Mucosa of stomach (tissue), 1 donor: ENCODE measurements around the gene CDK5RAP2.
"Not testable (repeated sequence)": the region's sequence is repeated elsewhere in the genome, so short reads cannot be mapped to it uniquely, and the experiment has no call there.

Experiments
- H3K27me3 ChIP-seq: one replicate; pipeline ENCODE4 v1.7.0; 2013; ENCODE audit warnings: mild to moderate bottlenecking, low read length; ENCODE audit not compliant: control insufficient read depth, insufficient read depth
- H3K36me3 ChIP-seq: one replicate; pipeline ENCODE4 v1.7.0; 2013; ENCODE audit warnings: low read length; ENCODE audit not compliant: control insufficient read depth, insufficient read depth
- H3K4me1 ChIP-seq: one replicate; pipeline ENCODE4 v1.7.0; 2013; ENCODE audit warnings: mild to moderate bottlenecking, low read length; ENCODE audit not compliant: control insufficient read depth, insufficient read depth
- H3K4me3 ChIP-seq: one replicate; pipeline ENCODE4 v1.7.0; 2013; ENCODE audit warnings: low read length
- H3K9ac ChIP-seq: one replicate; pipeline ENCODE4 v1.7.0; 2013; ENCODE audit warnings: mild to moderate bottlenecking, low read length, moderate library complexity
- H3K9me3 ChIP-seq: one replicate; pipeline ENCODE4 v1.7.0; 2013; ENCODE audit warnings: mild to moderate bottlenecking, low read length, moderate library complexity; ENCODE audit not compliant: control insufficient read depth
- donor health status: Pancreatic carcinoma.

Gene CDK5RAP2

GRCh38 chr9:120559546-120559945 is 20.4 kb downstream of the CDK5RAP2 start:
- Histone ChIP-seq H3K9ac (no peak overlapping the region), H3K36me3 (no peaks in the 10 kb centered on the region)

GRCh38 chr9:120558454-120558853 is 21.5 kb downstream of the CDK5RAP2 start:
- H3K9ac ChIP-seq = no peak overlapping the region
- H3K27me3 ChIP-seq = no peaks in the 10 kb centered on the region
- H3K4me3 ChIP-seq = no peak overlapping the region
- peaks cover 12% of the 10 kb centered on the region for H3K4me1 ChIP-seq
- H3K9me3 ChIP-seq = no peaks in the 10 kb centered on the region
- no peaks in the 10 kb centered on the region for H3K36me3 ChIP-seq

More at GRCh38 chr9:120559546-120559945, 20.4 kb downstream of the CDK5RAP2 start:
- Histone ChIP-seq H3K4me1 (peaks cover 14% of the 10 kb centered on the region), H3K27me3 (no peaks in the 10 kb centered on the region), H3K4me3 (no peak overlapping the region), H3K9me3 (no peaks in the 10 kb centered on the region)

- H3K9ac ChIP-seq = no peak overlapping the region
- no peaks in the 10 kb centered on the region for H3K27me3 ChIP-seq
- H3K4me3 ChIP-seq = no peak overlapping the region
- no peaks in the 10 kb centered on the region for H3K9me3 ChIP-seq
- no peaks in the 10 kb centered on the region for H3K4me1 ChIP-seq
- H3K36me3 ChIP-seq = no peaks in the 10 kb centered on the region
These were observed 22.8 kb downstream of the CDK5RAP2 start for GRCh38 chr9:120557205-120557604.

- Histone ChIP-seq H3K4me3 (no peak overlapping the region), H3K9ac (no peak overlapping the region), H3K9me3 (no peaks in the 10 kb centered on the region), H3K27me3 (no peaks in the 10 kb centered on the region), H3K4me1 (no peaks in the 10 kb centered on the region), H3K36me3 (no peaks in the 10 kb centered on the region)
These were observed 23.2 kb downstream of the CDK5RAP2 start for GRCh38 chr9:120556775-120557174.

GRCh38 chr9:120555839-120556238 is 24.1 kb downstream of the CDK5RAP2 start:
- Histone ChIP-seq H3K36me3 (no peaks in the 10 kb centered on the region), H3K4me3 (no peak overlapping the region), H3K9ac (no peak overlapping the region)

GRCh38 chr9:120552210-120552704 is 27.7 kb downstream of the CDK5RAP2 start:
- H3K9ac ChIP-seq, H3K4me1 ChIP-seq, H3K9me3 ChIP-seq, H3K4me3 ChIP-seq, H3K36me3 ChIP-seq, H3K27me3 ChIP-seq: not testable (repeated sequence)

More at GRCh38 chr9:120555839-120556238, 24.1 kb downstream of the CDK5RAP2 start:
- Histone ChIP-seq H3K4me1 (no peaks in the 10 kb centered on the region), H3K27me3 (no peaks in the 10 kb centered on the region), H3K9me3 (no peaks in the 10 kb centered on the region)

- H3K9ac ChIP-seq = no peak overlapping the region
- no peaks in the 10 kb centered on the region for H3K27me3 ChIP-seq
- no peak overlapping the region for H3K4me3 ChIP-seq
- H3K9me3 ChIP-seq = no peaks in the 10 kb centered on the region
- no peaks in the 10 kb centered on the region for H3K36me3 ChIP-seq
- H3K4me1 ChIP-seq = peaks cover 5% of the 10 kb centered on the region
These were observed 34.0 kb downstream of the CDK5RAP2 start for GRCh38 chr9:120545701-120546550.

GRCh38 chr9:120544441-120544840 is 35.5 kb downstream of the CDK5RAP2 start:
- Histone ChIP-seq H3K27me3 (no peaks in the 10 kb centered on the region), H3K9me3 (no peaks in the 10 kb centered on the region), H3K4me3 (no peak overlapping the region), H3K36me3 (no peaks in the 10 kb centered on the region), H3K4me1 (peaks cover 5% of the 10 kb centered on the region), H3K9ac (no peak overlapping the region)

GRCh38 chr9:120542701-120543490 is 37.1 kb downstream of the CDK5RAP2 start:
- H3K36me3 ChIP-seq = no peaks in the 10 kb centered on the region
- peaks cover 5% of the 10 kb centered on the region for H3K4me1 ChIP-seq
- no peaks in the 10 kb centered on the region for H3K27me3 ChIP-seq
- no peak overlapping the region for H3K9ac ChIP-seq
- H3K4me3 ChIP-seq = no peak overlapping the region
- H3K9me3 ChIP-seq = no peaks in the 10 kb centered on the region

GRCh38 chr9:120541921-120542320 is 38.0 kb downstream of the CDK5RAP2 start:
- Histone ChIP-seq H3K4me1 (peaks cover 5% of the 10 kb centered on the region), H3K4me3 (no peak overlapping the region), H3K36me3 (no peaks in the 10 kb centered on the region), H3K27me3 (no peaks in the 10 kb centered on the region), H3K9me3 (no peaks in the 10 kb centered on the region), H3K9ac (no peak overlapping the region)

- H3K9me3 ChIP-seq = no peaks in the 10 kb centered on the region
- no peak overlapping the region for H3K9ac ChIP-seq
- H3K4me1 ChIP-seq = no peaks in the 10 kb centered on the region
- no peaks in the 10 kb centered on the region for H3K27me3 ChIP-seq
- H3K36me3 ChIP-seq = no peaks in the 10 kb centered on the region
- no peak overlapping the region for H3K4me3 ChIP-seq
These were observed 40.0 kb downstream of the CDK5RAP2 start for GRCh38 chr9:120539951-120540350.

- H3K9ac ChIP-seq = no peak overlapping the region
- no peaks in the 10 kb centered on the region for H3K27me3 ChIP-seq
- H3K9me3 ChIP-seq = no peaks in the 10 kb centered on the region
- no peaks in the 10 kb centered on the region for H3K36me3 ChIP-seq
- H3K4me3 ChIP-seq = no peak overlapping the region
- no peaks in the 10 kb centered on the region for H3K4me1 ChIP-seq
These were observed 41.6 kb downstream of the CDK5RAP2 start for GRCh38 chr9:120538339-120538738.
